Parathyroid adenoma (tissue), 2 donors: ENCODE data around the gene ANAPC13.

Experiments
- H2AFZ ChIP-seq: fragments of 300-600 bp; sonication (generic); one replicate; pipeline ENCODE4 v1.7.0; 2017; ENCODE audit warnings: antibody characterized with exemption, mild to moderate bottlenecking
- H3K27ac ChIP-seq: fragments of 300-600 bp; sonication (generic); one replicate; pipeline ENCODE4 v1.7.0; 2017
- H3K27me3 ChIP-seq: fragments of 300-600 bp; sonication (generic); one replicate; pipeline ENCODE4 v1.7.0; 2017; ENCODE audit warnings: low read length; ENCODE audit not compliant: control insufficient read depth, insufficient read depth
- H3K36me3 ChIP-seq: fragments of 300-600 bp; sonication (generic); one replicate; pipeline ENCODE4 v1.7.0; 2017; ENCODE audit warnings: low read length; ENCODE audit not compliant: control insufficient read depth, insufficient read depth
- H3K4me1 ChIP-seq: fragments of 300-600 bp; sonication (generic); one replicate; pipeline ENCODE4 v1.7.0; 2017; ENCODE audit warnings: control low read depth
- H3K4me2 ChIP-seq: fragments of 300-600 bp; sonication (generic); one replicate; pipeline ENCODE4 v1.7.0; 2017; ENCODE audit warnings: low read length
- H3K4me3 ChIP-seq: fragments of 300-600 bp; sonication (generic); one replicate; pipeline ENCODE4 v1.7.0; 2017; ENCODE audit warnings: low read depth, low read length
- H3K79me2 ChIP-seq: fragments of 300-600 bp; sonication (generic); one replicate; pipeline ENCODE4 v1.7.0; 2017; ENCODE audit warnings: control low read depth
- H3K9ac ChIP-seq: fragments of 300-600 bp; sonication (generic); one replicate; pipeline ENCODE4 v1.7.0; 2017; ENCODE audit warnings: mild to moderate bottlenecking
- H3K9me3 ChIP-seq: fragments of 300-600 bp; sonication (generic); one replicate; pipeline ENCODE4 v1.7.0; 2017; ENCODE audit warnings: low read length; ENCODE audit not compliant: control insufficient read depth
- TF ChIP-seq, protein P1 (sequence below): fragments of 300-600 bp; sonication (generic); IDR thresholded peaks from one replicate; pipeline ENCODE4 v1.7.0; 2017; ENCODE audit warnings: antibody characterized with exemption, mild to moderate bottlenecking
- donor health status: primary hyperparathyroidism.

ANAPC13 gene

DNA sequence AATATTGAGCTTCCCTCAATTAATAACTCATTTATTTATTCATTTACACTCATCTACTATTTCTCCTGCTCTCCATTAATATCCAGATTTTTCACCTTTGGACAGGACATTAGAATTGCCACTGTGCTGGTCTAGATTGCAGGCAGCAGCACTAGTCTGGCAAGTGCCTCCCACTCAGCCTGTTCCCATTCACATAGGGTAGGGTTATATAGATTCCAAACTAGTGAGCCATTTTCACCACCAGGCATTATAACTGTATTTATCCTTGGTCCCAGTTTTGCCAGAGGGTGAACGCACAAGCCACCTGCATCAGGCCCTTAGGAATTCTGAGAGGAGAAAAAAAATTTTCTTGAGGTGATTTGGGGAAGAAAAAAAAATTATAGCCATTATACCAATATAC is 44.5 kb downstream of the ANAPC13 start:
- TF ChIP-seq, protein P1, sequence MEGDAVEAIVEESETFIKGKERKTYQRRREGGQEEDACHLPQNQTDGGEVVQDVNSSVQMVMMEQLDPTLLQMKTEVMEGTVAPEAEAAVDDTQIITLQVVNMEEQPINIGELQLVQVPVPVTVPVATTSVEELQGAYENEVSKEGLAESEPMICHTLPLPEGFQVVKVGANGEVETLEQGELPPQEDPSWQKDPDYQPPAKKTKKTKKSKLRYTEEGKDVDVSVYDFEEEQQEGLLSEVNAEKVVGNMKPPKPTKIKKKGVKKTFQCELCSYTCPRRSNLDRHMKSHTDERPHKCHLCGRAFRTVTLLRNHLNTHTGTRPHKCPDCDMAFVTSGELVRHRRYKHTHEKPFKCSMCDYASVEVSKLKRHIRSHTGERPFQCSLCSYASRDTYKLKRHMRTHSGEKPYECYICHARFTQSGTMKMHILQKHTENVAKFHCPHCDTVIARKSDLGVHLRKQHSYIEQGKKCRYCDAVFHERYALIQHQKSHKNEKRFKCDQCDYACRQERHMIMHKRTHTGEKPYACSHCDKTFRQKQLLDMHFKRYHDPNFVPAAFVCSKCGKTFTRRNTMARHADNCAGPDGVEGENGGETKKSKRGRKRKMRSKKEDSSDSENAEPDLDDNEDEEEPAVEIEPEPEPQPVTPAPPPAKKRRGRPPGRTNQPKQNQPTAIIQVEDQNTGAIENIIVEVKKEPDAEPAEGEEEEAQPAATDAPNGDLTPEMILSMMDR: no peak

DNA sequence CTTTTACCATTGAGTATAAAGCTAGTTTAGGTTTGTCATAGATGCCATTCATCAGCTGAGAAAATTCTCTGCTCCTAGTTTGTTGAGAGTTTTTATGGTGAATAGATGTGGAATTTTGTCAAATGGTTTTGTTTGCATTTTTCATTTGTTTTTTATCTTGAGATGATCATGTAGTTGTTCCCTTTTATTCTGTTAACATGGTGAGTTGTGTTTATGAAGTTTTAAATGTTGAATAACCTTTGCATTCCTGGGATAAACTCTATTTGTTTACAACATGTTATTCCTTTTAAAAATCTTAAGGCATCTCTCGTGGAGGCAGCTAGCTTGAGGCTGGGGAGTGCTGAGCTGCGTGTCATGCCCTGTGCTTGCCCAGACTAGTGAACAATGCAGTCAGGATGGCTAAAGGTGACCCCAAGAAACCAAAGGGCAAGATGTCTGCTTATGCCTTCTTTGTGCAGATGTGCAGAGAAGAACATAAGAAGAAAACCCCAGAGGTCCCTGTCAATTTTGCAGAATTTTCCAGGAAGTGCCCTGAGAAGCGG is 48.5 kb downstream of the ANAPC13 start:
- Histone ChIP-seq H3K27me3 (no peaks in the 10 kb centered on the region), H3K4me2 (no peak overlapping the region), H3K4me1 (no peaks in the 10 kb centered on the region), H3K9me3 (no peaks in the 10 kb centered on the region), H3K27ac (no peak overlapping the region), H3K36me3 (no peaks in the 10 kb centered on the region), H3K4me3 (no peak overlapping the region), H3K79me2 (no peaks in the 10 kb centered on the region), H3K9ac (no peak overlapping the region), H2AFZ (no peak overlapping the region)
- TF ChIP-seq, protein P1: no peak

More for the DNA sequence above, 44.5 kb downstream of the ANAPC13 start:
- Histone ChIP-seq H3K4me3 (no peak overlapping the region), H3K9ac (no peak overlapping the region), H3K9me3 (no peaks in the 10 kb centered on the region), H3K27ac (no peak overlapping the region), H3K27me3 (no peaks in the 10 kb centered on the region), H3K4me1 (peaks cover 5% of the 10 kb centered on the region), H3K79me2 (no peaks in the 10 kb centered on the region), H3K4me2 (no peak overlapping the region), H2AFZ (no peak overlapping the region), H3K36me3 (no peaks in the 10 kb centered on the region)

DNA sequence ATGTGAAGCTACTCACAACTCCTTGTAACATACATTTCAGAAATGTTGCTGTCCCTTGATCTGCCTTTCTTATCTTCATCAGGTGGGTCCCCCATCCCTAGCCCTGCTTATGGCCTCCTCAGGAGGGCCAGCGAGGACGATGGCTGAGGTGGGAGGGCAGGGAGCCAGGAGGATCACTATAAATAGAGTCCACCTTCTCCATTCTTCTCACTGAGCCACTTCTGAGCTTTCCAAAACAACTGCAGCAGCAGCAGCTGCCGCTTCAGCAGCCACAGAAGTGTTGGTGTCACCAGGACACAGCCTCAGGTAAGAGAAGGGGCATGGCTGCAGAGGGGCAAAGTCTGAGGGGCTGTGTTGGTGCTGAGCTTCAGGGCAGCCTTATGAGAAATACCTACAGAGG is 53.5 kb downstream of the ANAPC13 start:
- H3K4me1 ChIP-seq: no peaks in the 10 kb centered on the region
- H3K79me2 ChIP-seq: no peaks in the 10 kb centered on the region
- no peak overlapping the region for H3K27ac ChIP-seq
- no peaks in the 10 kb centered on the region for H3K27me3 ChIP-seq
- no peak overlapping the region for H2AFZ ChIP-seq
- H3K9ac ChIP-seq: no peak overlapping the region
- TF ChIP-seq, protein P1: no peak
- no peaks in the 10 kb centered on the region for H3K9me3 ChIP-seq
- no peaks in the 10 kb centered on the region for H3K36me3 ChIP-seq
- no peak overlapping the region for H3K4me2 ChIP-seq
- no peak overlapping the region for H3K4me3 ChIP-seq

DNA sequence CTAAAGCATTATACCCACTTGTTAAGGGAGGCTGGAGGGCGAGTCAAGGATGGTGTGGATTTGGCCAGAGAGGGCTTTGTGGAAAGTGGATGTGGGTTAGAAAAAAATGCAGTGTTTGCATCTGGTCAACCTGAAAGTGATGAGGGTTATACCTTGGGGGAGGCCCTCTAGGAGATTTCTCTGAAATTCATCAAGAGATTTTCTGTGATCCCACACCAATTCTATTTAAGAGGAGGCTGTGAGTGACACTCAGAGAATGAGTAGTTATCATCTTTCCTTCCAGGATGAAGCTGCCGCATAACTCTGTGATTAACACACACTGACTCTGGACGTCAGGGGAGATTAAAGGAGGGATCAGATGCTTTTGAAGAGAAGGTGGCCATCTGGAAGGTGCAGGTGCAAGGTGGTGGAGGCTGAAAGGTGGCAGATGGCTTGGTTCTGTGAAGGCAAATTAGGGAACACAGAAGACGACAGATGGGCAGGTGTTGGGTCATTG is 54.8 kb downstream of the ANAPC13 start:
- Histone ChIP-seq H3K4me1 (no peaks in the 10 kb centered on the region), H3K36me3 (no peaks in the 10 kb centered on the region), H3K9ac (no peak overlapping the region), H3K4me2 (no peak overlapping the region), H3K27me3 (no peaks in the 10 kb centered on the region), H3K4me3 (no peak overlapping the region), H2AFZ (no peak overlapping the region), H3K79me2 (no peaks in the 10 kb centered on the region), H3K9me3 (no peaks in the 10 kb centered on the region), H3K27ac (no peak overlapping the region)
- TF ChIP-seq, protein P1: no peak

DNA sequence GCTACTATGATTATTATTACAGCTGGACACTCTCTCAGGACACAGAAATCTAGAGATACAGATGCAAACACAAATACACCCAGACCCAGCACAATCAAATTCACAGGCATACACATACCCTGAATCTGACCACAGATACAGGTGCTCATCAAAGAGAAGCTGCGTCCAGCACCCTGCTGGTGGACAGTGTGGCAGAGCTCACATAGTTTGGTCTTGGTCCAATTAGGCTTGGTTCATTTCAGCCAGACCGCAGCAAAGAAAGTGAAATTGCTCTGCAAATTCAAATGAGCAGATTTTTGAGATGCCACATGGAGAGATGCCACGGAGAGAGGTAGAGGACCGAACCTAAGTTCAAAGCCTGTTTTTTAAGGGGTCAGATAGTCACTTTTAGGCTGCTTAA is 55.6 kb downstream of the ANAPC13 start:
- no peak overlapping the region for H2AFZ ChIP-seq
- no peaks in the 10 kb centered on the region for H3K4me1 ChIP-seq
- no peaks in the 10 kb centered on the region for H3K27me3 ChIP-seq
- H3K9me3 ChIP-seq: no peaks in the 10 kb centered on the region
- H3K4me2 ChIP-seq: no peak overlapping the region
- no peaks in the 10 kb centered on the region for H3K79me2 ChIP-seq
- H3K4me3 ChIP-seq: no peak overlapping the region
- H3K27ac ChIP-seq: no peak overlapping the region
- H3K9ac ChIP-seq: no peak overlapping the region
- TF ChIP-seq, protein P1: no peak
- no peaks in the 10 kb centered on the region for H3K36me3 ChIP-seq
